NCI-H2171 treated with DMSO at 0.1 percent for 48 hours (cell line): ENCODE data around the gene HTR6.

Experiments
- DNase-seq: peaks from one replicate; lab custom pipeline; 2025; lab: John Stamatoyannopoulos, UW

The HTR6 gene

GRCh38 chr1:19720973-19721372 is 56.3 kb downstream of the HTR6 start:
- DNase-seq: no peak

- no peak for DNase-seq
Observed at GRCh38 chr1:19723874-19724273, 59.2 kb downstream of the HTR6 start.

GRCh38 chr1:19725606-19726005 is 60.9 kb downstream of the HTR6 start:
- no peak for DNase-seq

GRCh38 chr1:19728413-19729145 is 63.9 kb downstream of the HTR6 start:
- no peak for DNase-seq

GRCh38 chr1:19730232-19730631 is 65.6 kb downstream of the HTR6 start:
- no peak for DNase-seq
